Tibial nerve (tissue), 4 donors: ENCODE data around the gene NOS1AP. TPM values are rescaled to one million over a fixed set of nuclear protein-coding genes. Genes with fewer than 3 reads are reported as not detected.

Experiments used
- DNase-seq, 2 donors: peaks; one replicate each; pipeline ENCODE4 v3.0.0-alpha.2; 2019; ENCODE audit warnings: low spot score in 2 of 2
- H3K27ac ChIP-seq, 4 donors: fragments of 200-600 bp; sonication (generic) in 3 of 4; one replicate each; pipeline ENCODE4 v1.5.1; 2017 to 2019; ENCODE audit warnings: mild to moderate bottlenecking in 1 of 4
- H3K27me3 ChIP-seq, 2 donors: fragments of 200-600 bp; sonication (generic) in 1 of 2; one replicate each; pipeline versions ENCODE4 v1.5.1 to v1.6.0; 2017 to 2019
- H3K36me3 ChIP-seq, 3 donors: fragments of 200-600 bp; sonication (generic); one replicate each; pipeline ENCODE4 v1.5.1; 2018 to 2019
- H3K4me1 ChIP-seq, 4 donors: fragments of 200-600 bp; sonication (generic) in 3 of 4; one replicate each; pipeline ENCODE4 v1.5.1; 2017 to 2019
- H3K4me3 ChIP-seq, 4 donors: fragments of 200-600 bp; sonication (generic) in 3 of 4; one replicate each; pipeline ENCODE4 v1.5.1; 2017 to 2019; ENCODE audit warnings: mild to moderate bottlenecking in 1 of 4, moderate library complexity in 1 of 4
- H3K9me3 ChIP-seq, 4 donors: fragments of 200-600 bp; sonication (generic) in 3 of 4; one replicate each; pipeline ENCODE4 v1.5.1; 2017 to 2019
- CTCF ChIP-seq, 5 experiments: fragments of 200-600 bp in 3 of 5; fragments of 450-650 bp in 2 of 5; sonication (generic) in 3 of 5; IDR thresholded peaks; one replicate each; pipeline ENCODE4 v1.5.1; 2016 to 2019; ENCODE audit warnings: antibody characterized with exemption in 5 of 5, mild to moderate bottlenecking in 3 of 5, moderate library complexity in 2 of 5
- EP300 ChIP-seq, 2 donors: sonication (generic); formaldehyde crosslinking; IDR thresholded peaks; one replicate each; pipeline ENCODE4 v1.6.1; 2017; ENCODE audit warnings: antibody characterized with exemption in 2 of 2, mild to moderate bottlenecking in 1 of 2
- POLR2A ChIP-seq, 2 donors: fragments of 450-650 bp; IDR thresholded peaks; one replicate each; pipeline ENCODE4 v1.6.1; 2017; ENCODE audit warnings: antibody characterized with exemption in 2 of 2, mild to moderate bottlenecking in 2 of 2, moderate library complexity in 2 of 2
- WGBS, 2 donors: methylation state at CpG; one replicate each; pipeline ENCODE4 v1.1.5; 2018; 5-methylcytosine and 5-hydroxymethylcytosine counted together
- total RNA-seq, 4 donors: library from RNA; depleted of rRNA; stranded (reverse); fragments of >200 nt; gene quantifications; one replicate each; pipeline ENCODE4 v1.1.0, GENCODE V29; 2016

NOS1AP gene
- total RNA-seq, 4 donors from 2014 or later, result 2.7 to 11.2 (median 5.3) TPM

- no peak for TF ChIP-seq CTCF (IDR thresholded peaks at IDR 0.05)
- TF ChIP-seq POLR2A (IDR thresholded peaks at IDR 0.05), result no peak
- no peak for TF ChIP-seq EP300 (IDR thresholded peaks at IDR 0.05)
- Histone ChIP-seq H3K36me3 (peaks cover 0 to 9% (median 0%) of the 10 kb centered on the region in 3 donors), H3K27ac (no peak overlapping the region), H3K27me3 (peaks cover 0 to 10% of the 10 kb centered on the region in 2 donors), H3K4me1 (peaks cover 0 to 36% (median 9%) of the 10 kb centered on the region in 4 donors), H3K9me3 (peaks cover 0 to 10% (median 0%) of the 10 kb centered on the region in 4 donors), H3K4me3 (no peak overlapping the region)
- WGBS, 2 donors, result 26 to 34% methylated on average over 3 of the region's 3 CpGs
- no peak for DNase-seq
Observed at GRCh38 chr1:162072740-162073139, 3.2 kb downstream of the NOS1AP start.

- TF ChIP-seq POLR2A (IDR thresholded peaks at IDR 0.05) (no peak), EP300 (IDR thresholded peaks at IDR 0.05) (no peak), CTCF (IDR thresholded peaks at IDR 0.05) (no peak)
- no peak for DNase-seq
- Histone ChIP-seq H3K4me3 (no peak overlapping the region), H3K27me3 (peaks cover 0 to 10% of the 10 kb centered on the region in 2 donors), H3K4me1 (peaks cover 0 to 29% (median 7%) of the 10 kb centered on the region in 4 donors), H3K27ac (no peak overlapping the region), H3K36me3 (peaks cover 0 to 9% (median 0%) of the 10 kb centered on the region in 3 donors), H3K9me3 (peaks cover 0 to 10% (median 0%) of the 10 kb centered on the region in 4 donors)
- 70 to 79% methylated on average over 4 of the region's 4 CpGs for WGBS, 2 donors
Observed at GRCh38 chr1:162074276-162075005, 5.0 kb downstream of the NOS1AP start.

GRCh38 chr1:162075862-162076261 lies 6.4 kb downstream of the NOS1AP start:
- Histone ChIP-seq H3K27me3 (peaks cover 0 to 2% of the 10 kb centered on the region in 2 donors), H3K36me3 (peaks cover 0 to 9% (median 0%) of the 10 kb centered on the region in 3 donors), H3K9me3 (peaks cover 0 to 10% (median 0%) of the 10 kb centered on the region in 4 donors), H3K27ac (no peak overlapping the region), H3K4me1 (peaks cover 0 to 23% (median under 1%) of the 10 kb centered on the region in 4 donors), H3K4me3 (no peak overlapping the region)
- 93 to 96% methylated on average over 3 of the region's 3 CpGs for WGBS, 2 donors
- DNase-seq, result no peak
- TF ChIP-seq CTCF (IDR thresholded peaks at IDR 0.05) (no peak), EP300 (IDR thresholded peaks at IDR 0.05) (no peak), POLR2A (IDR thresholded peaks at IDR 0.05) (no peak)

- H3K4me3 ChIP-seq, result no peak overlapping the region
- H3K36me3 ChIP-seq, result peaks cover 0 to 9% (median 0%) of the 10 kb centered on the region in 3 donors
- peaks cover 0 to 10% (median 0%) of the 10 kb centered on the region in 4 donors for H3K9me3 ChIP-seq
- 92 to 100% methylated on average over 1 of the region's 1 CpG for WGBS, 2 donors
- H3K4me1 ChIP-seq, result peaks cover 0 to 6% (median 0%) of the 10 kb centered on the region in 4 donors
- no peak for TF ChIP-seq EP300 (IDR thresholded peaks at IDR 0.05)
- no peak for TF ChIP-seq CTCF (IDR thresholded peaks at IDR 0.05)
- no peak for TF ChIP-seq POLR2A (IDR thresholded peaks at IDR 0.05)
- DNase-seq, result no peak
- no peak overlapping the region for H3K27ac ChIP-seq
- no peaks in the 10 kb centered on the region for H3K27me3 ChIP-seq
Observed at GRCh38 chr1:162077648-162078299, 8.3 kb downstream of the NOS1AP start.

GRCh38 chr1:162079030-162079429 lies 9.5 kb downstream of the NOS1AP start:
- no peak for DNase-seq
- Histone ChIP-seq H3K36me3 (peaks cover 0 to 9% (median 0%) of the 10 kb centered on the region in 3 donors), H3K27me3 (no peaks in the 10 kb centered on the region), H3K27ac (no peak overlapping the region), H3K9me3 (peaks cover 0 to 10% (median 0%) of the 10 kb centered on the region in 4 donors), H3K4me1 (peaks cover 0 to 4% (median 0%) of the 10 kb centered on the region in 4 donors), H3K4me3 (no peak overlapping the region)
- 92 to 94% methylated on average over 1 of the region's 1 CpG for WGBS, 2 donors
- TF ChIP-seq EP300 (IDR thresholded peaks at IDR 0.05), result no peak
- TF ChIP-seq CTCF (IDR thresholded peaks at IDR 0.05), result no peak
- TF ChIP-seq POLR2A (IDR thresholded peaks at IDR 0.05), result no peak
